SJSA1 (cell line): Measurements from ENCODE around the gene BABAM2. TPM values are rescaled to one million over a fixed set of nuclear protein-coding genes. Genes with fewer than 3 reads are reported as not detected.
A peak's percentile ranks its signal among the peaks of the same experiment; 100 is the strongest.

ENCODE experiments used
- DNase-seq, 2 experiments: peaks; one replicate each; pipeline ENCODE4 v3.0.0-alpha.2; 2015 to 2020; ENCODE audit warnings: low spot score in 2 of 2, low read depth in 1 of 2
- H3K27ac ChIP-seq: fragments of 250-450 bp; sonication (Bioruptor Pico); 2 replicates; pipeline ENCODE4 v1.5.1; 2020; ENCODE audit warnings: mild to moderate bottlenecking, moderate library complexity
- H3K27me3 ChIP-seq: fragments of 250-450 bp; sonication (Bioruptor Pico); replicated peaks from 2 replicates; pipeline ENCODE4 v1.5.1; 2020; ENCODE audit warnings: mild to moderate bottlenecking, moderate library complexity
- H3K36me3 ChIP-seq: fragments of 250-450 bp; sonication (Bioruptor Pico); 2 replicates; pipeline ENCODE4 v1.5.1; 2020; ENCODE audit warnings: mild to moderate bottlenecking
- H3K4me1 ChIP-seq: fragments of 250-450 bp; sonication (Bioruptor Pico); replicated peaks from 2 replicates; pipeline ENCODE4 v1.6.1; 2021; ENCODE audit warnings: mild to moderate bottlenecking
- H3K4me3 ChIP-seq: fragments of 250-450 bp; sonication (Bioruptor Pico); 2 replicates; pipeline ENCODE4 v1.5.1; 2020; ENCODE audit warnings: mild to moderate bottlenecking
- H3K9me3 ChIP-seq: fragments of 250-450 bp; sonication (Bioruptor Pico); replicated peaks from 2 replicates; pipeline ENCODE4 v1.5.1; 2020; ENCODE audit warnings: mild to moderate bottlenecking
- total RNA-seq: library from RNA; depleted of rRNA; stranded (reverse); fragments of >200 nt; shearing (Covaris generic); gene quantifications from 2 replicates; pipeline ENCODE4 v1.2.3, GENCODE V29; 2014

Gene BABAM2
- total RNA-seq, 1 experiment from 2014 or later, result 24.6 TPM

- no peak overlapping the region for H3K27ac ChIP-seq
- no peak overlapping the region for H3K4me3 ChIP-seq
- peaks cover 15% of the 10 kb centered on the region for H3K4me1 ChIP-seq
- H3K36me3 ChIP-seq, result no peaks in the 10 kb centered on the region
- DNase-seq, result no peak
- no peaks in the 10 kb centered on the region for H3K9me3 ChIP-seq
- no peaks in the 10 kb centered on the region for H3K27me3 ChIP-seq
Measured at GRCh38 chr2:28219758-28220368, 329.3 kb downstream of the BABAM2 start.

- Histone ChIP-seq H3K36me3 (no peaks in the 10 kb centered on the region), H3K27me3 (no peaks in the 10 kb centered on the region), H3K4me3 (no peak overlapping the region), H3K9me3 (no peaks in the 10 kb centered on the region), H3K27ac (peak overlapping the region; percentile 89), H3K4me1 (peaks cover 28% of the 10 kb centered on the region)
- DNase-seq, result peak; percentile 65 to 95
Measured at GRCh38 chr2:28224648-28225472, 334.3 kb downstream of the BABAM2 start.

DNA sequence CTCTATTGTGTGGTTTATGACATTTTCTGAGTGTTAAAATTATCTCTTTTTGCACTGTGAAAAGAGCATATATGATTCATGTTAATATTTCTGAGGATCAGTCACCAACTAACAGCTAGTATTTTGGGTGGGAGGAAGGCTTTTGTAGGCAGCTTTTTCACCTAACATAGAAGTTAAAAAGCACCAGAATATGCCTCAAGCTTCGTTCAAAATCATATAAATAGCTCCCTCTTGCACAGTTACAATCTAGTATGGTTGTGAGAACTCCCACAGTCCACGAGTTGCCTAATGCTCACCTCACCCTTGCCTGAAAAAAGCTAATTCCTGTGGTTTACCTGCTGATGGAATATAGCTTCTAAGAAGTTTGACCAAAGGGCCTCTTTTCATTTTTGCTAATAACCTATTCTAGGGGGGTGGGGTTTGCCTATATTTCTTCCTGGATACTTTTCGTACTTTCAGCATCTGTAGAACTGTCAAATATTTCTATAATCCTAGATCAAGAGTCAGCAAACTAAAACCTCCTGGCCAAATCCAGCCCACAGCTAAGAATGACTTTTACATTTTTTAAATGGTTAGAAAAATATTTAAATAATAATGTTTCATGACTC, 335.0 kb downstream of the BABAM2 start:
- H3K27ac ChIP-seq, result peak overlapping the region; percentile 89
- H3K36me3 ChIP-seq, result no peaks in the 10 kb centered on the region
- DNase-seq, result no peak

DNA sequence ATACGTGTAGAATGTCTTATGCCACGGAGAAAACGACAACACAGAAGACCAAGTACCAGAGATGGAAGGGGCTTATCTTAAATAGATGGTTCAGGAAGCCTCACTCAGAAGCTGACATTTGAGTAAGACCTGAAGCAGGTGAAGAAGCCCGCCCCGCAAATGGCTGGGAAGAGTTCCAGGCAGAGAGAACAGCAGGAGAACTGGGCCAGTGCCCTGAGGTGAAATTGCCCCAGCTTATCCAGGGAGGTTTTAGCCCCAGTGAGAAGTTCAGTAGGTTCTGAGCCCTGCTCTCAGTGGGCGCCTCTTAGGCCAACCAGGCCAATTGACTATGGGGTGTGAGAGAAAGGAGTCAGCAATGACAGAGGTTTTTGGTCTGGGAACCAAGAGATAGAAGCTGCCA, 336.0 kb downstream of the BABAM2 start:
- Histone ChIP-seq H3K27ac (no peak overlapping the region), H3K9me3 (no peaks in the 10 kb centered on the region)
- DNase-seq, result no peak

More for the DNA sequence above, 335.0 kb downstream of the BABAM2 start:
- H3K4me1 ChIP-seq, result peaks cover 28% of the 10 kb centered on the region
- no peaks in the 10 kb centered on the region for H3K9me3 ChIP-seq
- H3K4me3 ChIP-seq, result no peak overlapping the region
- no peaks in the 10 kb centered on the region for H3K27me3 ChIP-seq

DNA sequence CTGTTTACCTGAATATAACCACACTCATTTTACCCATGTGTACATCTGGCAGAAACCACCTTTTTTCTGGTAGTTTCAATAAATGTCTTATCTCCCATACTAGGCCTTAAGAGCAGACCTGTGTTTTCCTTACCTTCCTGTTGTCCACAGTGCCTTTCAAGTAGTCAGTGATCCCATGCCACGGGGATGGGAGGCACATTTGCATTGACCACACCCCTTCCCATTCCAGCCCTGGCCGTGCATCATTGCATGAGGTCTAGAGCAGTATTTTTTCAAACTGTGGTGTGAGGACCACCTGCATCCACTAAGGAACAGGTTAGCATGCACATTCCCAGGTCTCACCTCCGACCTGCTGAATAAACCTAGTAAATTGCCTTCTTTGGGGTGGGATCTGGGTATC, 337.0 kb downstream of the BABAM2 start:
- Histone ChIP-seq H3K36me3 (no peaks in the 10 kb centered on the region), H3K9me3 (no peaks in the 10 kb centered on the region), H3K4me3 (no peak overlapping the region), H3K27ac (no peak overlapping the region), H3K4me1 (peaks cover 32% of the 10 kb centered on the region), H3K27me3 (no peaks in the 10 kb centered on the region)
- DNase-seq, result no peak

More for the DNA sequence above, 336.0 kb downstream of the BABAM2 start:
- no peaks in the 10 kb centered on the region for H3K27me3 ChIP-seq
- peaks cover 28% of the 10 kb centered on the region for H3K4me1 ChIP-seq
- H3K4me3 ChIP-seq, result no peak overlapping the region
- no peaks in the 10 kb centered on the region for H3K36me3 ChIP-seq

GRCh38 chr2:28228434-28228995, 338.0 kb downstream of the BABAM2 start:
- H3K4me3 ChIP-seq, result no peak overlapping the region
- H3K27ac ChIP-seq, result no peak overlapping the region
- H3K36me3 ChIP-seq, result no peaks in the 10 kb centered on the region
- no peaks in the 10 kb centered on the region for H3K9me3 ChIP-seq
- peaks cover 30% of the 10 kb centered on the region for H3K4me1 ChIP-seq
- no peak for DNase-seq
- H3K27me3 ChIP-seq, result no peaks in the 10 kb centered on the region

DNA sequence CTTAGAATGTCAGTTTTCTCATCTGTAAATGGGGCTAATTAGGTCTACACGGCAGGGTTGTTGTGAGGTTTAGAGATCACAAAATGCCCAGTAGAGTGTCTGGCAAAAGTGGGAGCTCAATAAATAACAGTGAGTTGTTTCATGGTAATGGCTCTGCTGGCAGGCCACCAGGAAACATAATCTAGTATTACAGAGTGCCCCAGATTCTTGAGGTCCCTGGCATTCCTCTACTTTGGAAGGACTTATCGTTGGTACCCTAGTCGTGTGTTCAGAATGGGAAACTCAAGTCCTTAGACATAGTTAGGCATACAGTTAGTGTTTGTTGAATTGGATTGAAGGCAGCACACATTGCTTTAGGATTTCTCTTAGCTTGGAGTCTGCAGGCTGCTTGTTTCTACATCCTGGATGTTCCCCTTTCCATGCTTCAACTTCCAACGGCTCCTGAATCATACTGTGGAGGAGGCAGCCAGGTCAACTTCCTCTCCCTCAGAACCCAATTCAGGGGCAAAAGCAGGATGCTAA, 340.6 kb downstream of the BABAM2 start:
- no peaks in the 10 kb centered on the region for H3K9me3 ChIP-seq
- H3K4me3 ChIP-seq, result no peak overlapping the region
- no peaks in the 10 kb centered on the region for H3K36me3 ChIP-seq
- H3K27me3 ChIP-seq, result no peaks in the 10 kb centered on the region
- H3K27ac ChIP-seq, result no peak overlapping the region
- no peak for DNase-seq
- H3K4me1 ChIP-seq, result peaks cover 5% of the 10 kb centered on the region

- Histone ChIP-seq H3K36me3 (no peaks in the 10 kb centered on the region), H3K4me3 (no peak overlapping the region), H3K9me3 (no peaks in the 10 kb centered on the region), H3K27ac (no peak overlapping the region), H3K4me1 (peaks cover 5% of the 10 kb centered on the region; the same call in 1 of the 2 replicates), H3K27me3 (no peaks in the 10 kb centered on the region)
- DNase-seq, result no peak
Measured at GRCh38 chr2:28232295-28232694, 341.8 kb downstream of the BABAM2 start.

DNA sequence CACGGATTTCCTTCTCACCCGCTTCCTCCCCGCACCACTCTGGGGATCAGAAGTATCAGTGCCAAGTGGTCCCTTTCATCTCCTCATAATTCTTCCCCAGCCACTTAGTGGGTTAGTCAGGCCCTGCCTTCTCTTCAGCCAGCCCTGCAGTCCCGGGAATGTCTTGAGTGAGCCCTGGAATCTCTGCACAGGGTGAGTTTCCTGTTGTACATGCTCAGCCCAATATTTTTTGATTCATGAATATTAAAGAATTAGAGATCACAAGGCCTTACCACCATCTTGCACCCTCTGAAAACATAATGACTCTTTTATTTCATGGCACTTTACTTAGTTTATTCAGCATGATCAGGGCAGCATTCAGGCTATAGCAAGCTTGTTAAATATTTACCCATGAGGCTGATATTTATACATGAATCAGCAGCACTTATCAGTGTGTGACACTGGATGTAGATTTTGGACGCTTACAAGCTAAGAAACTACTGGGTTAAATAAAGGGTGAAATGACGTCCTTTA, 342.7 kb downstream of the BABAM2 start:
- H3K4me3 ChIP-seq, result no peak overlapping the region
- no peaks in the 10 kb centered on the region for H3K9me3 ChIP-seq
- H3K27me3 ChIP-seq, result no peaks in the 10 kb centered on the region
- no peak for DNase-seq
- no peaks in the 10 kb centered on the region for H3K36me3 ChIP-seq
- H3K27ac ChIP-seq, result no peak overlapping the region
- H3K4me1 ChIP-seq, result peaks cover 5% of the 10 kb centered on the region; the same call in 1 of the 2 replicates

DNA sequence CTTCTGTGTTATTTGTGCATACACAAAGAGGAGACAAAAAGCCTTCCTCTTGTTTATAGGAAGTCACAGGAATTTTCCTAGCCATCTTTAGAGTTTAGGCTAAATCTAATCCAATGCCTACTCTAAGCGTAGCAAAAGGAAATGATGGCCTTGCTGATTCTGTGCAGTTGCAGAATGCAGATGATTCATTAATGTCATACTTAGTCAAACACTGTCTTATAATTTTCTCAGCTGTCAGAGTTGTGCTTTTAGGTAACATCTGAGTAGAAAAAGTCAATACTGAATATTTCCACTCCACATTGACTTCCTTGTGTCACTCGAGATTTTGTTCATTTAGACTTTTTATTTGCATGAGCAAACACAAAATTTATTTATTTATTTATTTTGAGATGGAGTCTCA, 344.3 kb downstream of the BABAM2 start:
- DNase-seq, result no peak
- no peak overlapping the region for H3K4me3 ChIP-seq
- H3K36me3 ChIP-seq, result no peaks in the 10 kb centered on the region
- no peaks in the 10 kb centered on the region for H3K9me3 ChIP-seq
- no peak overlapping the region for H3K27ac ChIP-seq
- no peaks in the 10 kb centered on the region for H3K27me3 ChIP-seq
- peaks cover 5% of the 10 kb centered on the region; the same call in 1 of the 2 replicates for H3K4me1 ChIP-seq

DNA sequence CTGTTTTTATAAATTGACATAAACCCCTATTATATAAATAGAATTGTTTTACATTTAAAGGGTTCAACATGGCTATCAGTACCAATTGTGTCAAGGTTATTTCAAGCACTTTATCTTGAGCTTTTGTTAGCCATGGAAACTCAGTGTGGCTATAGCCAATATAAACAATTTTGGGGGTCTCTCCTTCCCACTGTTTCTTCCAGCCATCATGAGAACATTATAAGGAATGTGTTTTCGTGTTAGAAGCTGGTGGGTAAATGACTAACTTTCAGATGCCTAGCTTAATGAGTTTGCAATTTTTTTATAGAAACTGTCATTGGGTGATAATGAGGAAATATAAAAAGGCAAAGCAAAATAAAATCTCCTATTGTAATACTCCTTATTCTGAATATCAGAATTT, 348.7 kb downstream of the BABAM2 start:
- Histone ChIP-seq H3K36me3 (no peaks in the 10 kb centered on the region), H3K9me3 (no peaks in the 10 kb centered on the region), H3K27me3 (no peaks in the 10 kb centered on the region), H3K27ac (no peak overlapping the region), H3K4me1 (no peaks in the 10 kb centered on the region), H3K4me3 (no peak overlapping the region)
- DNase-seq, result no peak

GRCh38 chr2:28240937-28241336, 350.4 kb downstream of the BABAM2 start:
- no peaks in the 10 kb centered on the region for H3K27me3 ChIP-seq
- H3K36me3 ChIP-seq, result no peaks in the 10 kb centered on the region; the same call in 1 of the 2 replicates
- no peak overlapping the region for H3K27ac ChIP-seq

GRCh38 chr2:28247290-28247689, 356.8 kb downstream of the BABAM2 start:
- no peak for DNase-seq
- Histone ChIP-seq H3K27ac (no peak overlapping the region; the same call in 1 of the 2 replicates), H3K4me1 (peaks cover 24% of the 10 kb centered on the region), H3K4me3 (no peak overlapping the region), H3K9me3 (no peaks in the 10 kb centered on the region), H3K27me3 (no peaks in the 10 kb centered on the region), H3K36me3 (no peaks in the 10 kb centered on the region; the same call in 1 of the 2 replicates)

More at GRCh38 chr2:28240937-28241336, 350.4 kb downstream of the BABAM2 start:
- H3K4me1 ChIP-seq, result no peaks in the 10 kb centered on the region; the same call in 1 of the 2 replicates
- no peak for DNase-seq
- H3K4me3 ChIP-seq, result no peak overlapping the region
- H3K9me3 ChIP-seq, result no peaks in the 10 kb centered on the region
